ENCODE data around the gene CHCHD10.

DNA sequence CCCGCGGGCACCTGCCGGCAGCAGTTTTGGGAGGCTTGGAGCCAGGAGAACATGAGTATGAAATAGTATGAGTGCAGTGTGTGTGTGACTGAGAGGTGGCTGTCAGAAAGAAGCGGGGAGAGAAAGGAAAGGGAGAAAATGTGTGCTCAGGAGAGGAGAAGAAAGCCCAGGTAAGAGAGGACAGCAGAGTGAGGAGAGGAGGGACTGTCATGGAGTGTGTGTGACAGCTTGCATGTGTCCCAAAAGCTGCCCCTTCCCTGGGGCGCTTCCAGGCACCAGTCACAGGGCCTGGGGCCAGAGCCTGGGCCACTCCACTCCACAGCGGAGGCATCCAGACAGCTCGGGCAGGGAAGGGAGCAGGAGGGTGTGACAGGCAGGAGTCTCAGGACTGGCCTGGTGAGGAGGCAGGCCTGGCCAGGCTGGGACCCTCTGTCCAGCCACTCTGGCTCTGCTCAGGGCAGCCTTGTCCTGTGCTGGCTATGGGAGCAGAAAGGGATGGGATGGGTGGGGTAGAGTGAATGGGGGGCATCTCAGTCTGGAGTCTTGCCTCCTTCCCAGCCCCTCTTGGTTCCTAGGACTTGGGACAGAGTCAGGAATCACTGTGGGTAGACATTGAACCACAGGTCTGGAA, 5.8 kb upstream of the CHCHD10 start:
- TF ChIP-seq, protein P1, sequence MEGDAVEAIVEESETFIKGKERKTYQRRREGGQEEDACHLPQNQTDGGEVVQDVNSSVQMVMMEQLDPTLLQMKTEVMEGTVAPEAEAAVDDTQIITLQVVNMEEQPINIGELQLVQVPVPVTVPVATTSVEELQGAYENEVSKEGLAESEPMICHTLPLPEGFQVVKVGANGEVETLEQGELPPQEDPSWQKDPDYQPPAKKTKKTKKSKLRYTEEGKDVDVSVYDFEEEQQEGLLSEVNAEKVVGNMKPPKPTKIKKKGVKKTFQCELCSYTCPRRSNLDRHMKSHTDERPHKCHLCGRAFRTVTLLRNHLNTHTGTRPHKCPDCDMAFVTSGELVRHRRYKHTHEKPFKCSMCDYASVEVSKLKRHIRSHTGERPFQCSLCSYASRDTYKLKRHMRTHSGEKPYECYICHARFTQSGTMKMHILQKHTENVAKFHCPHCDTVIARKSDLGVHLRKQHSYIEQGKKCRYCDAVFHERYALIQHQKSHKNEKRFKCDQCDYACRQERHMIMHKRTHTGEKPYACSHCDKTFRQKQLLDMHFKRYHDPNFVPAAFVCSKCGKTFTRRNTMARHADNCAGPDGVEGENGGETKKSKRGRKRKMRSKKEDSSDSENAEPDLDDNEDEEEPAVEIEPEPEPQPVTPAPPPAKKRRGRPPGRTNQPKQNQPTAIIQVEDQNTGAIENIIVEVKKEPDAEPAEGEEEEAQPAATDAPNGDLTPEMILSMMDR (IDR thresholded peaks at IDR 0.05), result no peak
- TF ChIP-seq ZNF671 (CRISPR knock-in tag; IDR thresholded peaks at IDR 0.05), result no peak
- no peak for TF ChIP-seq NR1H2 (CRISPR knock-in tag; IDR thresholded peaks at IDR 0.05)
- TF ChIP-seq TP53 (CRISPR knock-in tag; IDR thresholded peaks at IDR 0.05), result no peak
- TF ChIP-seq FOXP1 (CRISPR knock-in tag; IDR thresholded peaks at IDR 0.05; ENCODE audit: borderline replicate concordance), result no peak
- TF ChIP-seq NFE2L1 (CRISPR knock-in tag; IDR thresholded peaks at IDR 0.05), result no peak
- no peak for TF ChIP-seq MYBL2 (CRISPR knock-in tag; IDR thresholded peaks at IDR 0.05)
- TF ChIP-seq, protein P2, sequence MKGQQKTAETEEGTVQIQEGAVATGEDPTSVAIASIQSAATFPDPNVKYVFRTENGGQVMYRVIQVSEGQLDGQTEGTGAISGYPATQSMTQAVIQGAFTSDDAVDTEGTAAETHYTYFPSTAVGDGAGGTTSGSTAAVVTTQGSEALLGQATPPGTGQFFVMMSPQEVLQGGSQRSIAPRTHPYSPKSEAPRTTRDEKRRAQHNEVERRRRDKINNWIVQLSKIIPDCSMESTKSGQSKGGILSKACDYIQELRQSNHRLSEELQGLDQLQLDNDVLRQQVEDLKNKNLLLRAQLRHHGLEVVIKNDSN (CRISPR knock-in tag; IDR thresholded peaks at IDR 0.05), result no peak
- no peak for TF ChIP-seq NR2C2 (CRISPR knock-in tag; IDR thresholded peaks at IDR 0.05)
- no peak for TF ChIP-seq ZNF423 (CRISPR knock-in tag; IDR thresholded peaks at IDR 0.05)
- TF ChIP-seq ZNF138 (CRISPR knock-in tag; conservative IDR thresholded peaks at IDR 0.05), result no peak
- TF ChIP-seq, protein P3, sequence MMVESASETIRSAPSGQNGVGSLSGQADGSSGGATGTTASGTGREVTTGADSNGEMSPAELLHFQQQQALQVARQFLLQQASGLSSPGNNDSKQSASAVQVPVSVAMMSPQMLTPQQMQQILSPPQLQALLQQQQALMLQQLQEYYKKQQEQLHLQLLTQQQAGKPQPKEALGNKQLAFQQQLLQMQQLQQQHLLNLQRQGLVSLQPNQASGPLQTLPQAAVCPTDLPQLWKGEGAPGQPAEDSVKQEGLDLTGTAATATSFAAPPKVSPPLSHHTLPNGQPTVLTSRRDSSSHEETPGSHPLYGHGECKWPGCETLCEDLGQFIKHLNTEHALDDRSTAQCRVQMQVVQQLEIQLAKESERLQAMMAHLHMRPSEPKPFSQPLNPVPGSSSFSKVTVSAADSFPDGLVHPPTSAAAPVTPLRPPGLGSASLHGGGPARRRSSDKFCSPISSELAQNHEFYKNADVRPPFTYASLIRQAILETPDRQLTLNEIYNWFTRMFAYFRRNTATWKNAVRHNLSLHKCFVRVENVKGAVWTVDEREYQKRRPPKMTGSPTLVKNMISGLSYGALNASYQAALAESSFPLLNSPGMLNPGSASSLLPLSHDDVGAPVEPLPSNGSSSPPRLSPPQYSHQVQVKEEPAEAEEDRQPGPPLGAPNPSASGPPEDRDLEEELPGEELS (CRISPR knock-in tag; IDR thresholded peaks at IDR 0.05), result no peak
